ENCODE data around the gene PCSK5. TPM values are rescaled to one million over a fixed set of nuclear protein-coding genes. Genes with fewer than 3 reads are reported as not detected.

Gene PCSK5
- total and polyA plus RNA-seq, 7 experiments from 2014 or later = 5.2 to 35.0 (median 19.1) TPM

- intact Hi-C loops (cut with micrococcal nuclease) = no loop called here
- Histone ChIP-seq H3K27ac (ENCODE audit: low read depth, low read length) (no peak overlapping the region), H3K4me3 (ENCODE audit: low read length) (no peak overlapping the region), H3K36me3 (ENCODE audit: control insufficient read depth in 2 of 3, insufficient read depth in 3 of 3, low read length in 3 of 3) (no peaks in the 10 kb centered on the region), H3K9me3 (ENCODE audit: control insufficient read depth in 2 of 3, low read length in 3 of 3) (no peaks in the 10 kb centered on the region), H3K4me1 (ENCODE audit: control insufficient read depth in 2 of 2, insufficient read depth in 2 of 2, low read length in 2 of 2) (no peaks in the 10 kb centered on the region), H3K27me3 (ENCODE audit: control insufficient read depth in 2 of 2, insufficient read depth in 2 of 2, low read length in 2 of 2) (no peaks in the 10 kb centered on the region)
- Mint-ChIP-seq H3K9me3 (peaks cover 0 to 3% (median 0%) of the 10 kb centered on the region in 11 donors), H3K4me3 (no peak overlapping the region), H3K4me1 (no peaks in the 10 kb centered on the region), H3K27me3 (peaks cover 0 to 10% (median 5%) of the 10 kb centered on the region in 5 donors), H3K36me3 (peaks cover 0 to 4% (median 0%) of the 10 kb centered on the region in 5 donors), H3K27ac (no peak overlapping the region)
- CTCF ChIA-PET = no interaction called here
- no peak for DNase-seq
- POLR2A ChIA-PET = no interaction called here
- no peak for ATAC-seq
These were observed 358.8 kb downstream of the PCSK5 start for GRCh38 chr9:76249309-76249708.

- Mint-ChIP-seq H3K4me3 (no peak overlapping the region), H3K27ac (no peak overlapping the region), H3K4me1 (peaks cover 0 to 1% (median 0%) of the 10 kb centered on the region in 7 donors), H3K27me3 (peaks cover 0 to 10% (median 2%) of the 10 kb centered on the region in 5 donors), H3K36me3 (no peaks in the 10 kb centered on the region), H3K9me3 (peaks cover 0 to 1% (median 0%) of the 10 kb centered on the region in 11 donors)
- ChIA-PET POLR2A (no interaction called here), CTCF (no interaction called here)
- H3K27me3 ChIP-seq (ENCODE audit: control insufficient read depth in 2 of 2, insufficient read depth in 2 of 2, low read length in 2 of 2) = no peaks in the 10 kb centered on the region
- no peaks in the 10 kb centered on the region for H3K36me3 ChIP-seq (ENCODE audit: control insufficient read depth in 2 of 3, insufficient read depth in 3 of 3, low read length in 3 of 3)
- no peaks in the 10 kb centered on the region for H3K4me1 ChIP-seq (ENCODE audit: control insufficient read depth in 2 of 2, insufficient read depth in 2 of 2, low read length in 2 of 2)
- no peak overlapping the region for H3K4me3 ChIP-seq (ENCODE audit: low read length)
- intact Hi-C loops (cut with micrococcal nuclease) = no loop called here
- no peaks in the 10 kb centered on the region for H3K9me3 ChIP-seq (ENCODE audit: control insufficient read depth in 2 of 3, low read length in 3 of 3)
- no peak for DNase-seq
- H3K27ac ChIP-seq (ENCODE audit: low read depth, low read length) = no peak overlapping the region
- no peak for ATAC-seq
These were observed 365.4 kb downstream of the PCSK5 start for GRCh38 chr9:76255781-76256455.

GRCh38 chr9:76257311-76257710 is 366.8 kb downstream of the PCSK5 start:
- ATAC-seq = no peak
- intact Hi-C loops (cut with micrococcal nuclease) = no loop called here
- peaks cover 0 to 9% (median 1%) of the 10 kb centered on the region in 11 donors for H3K9me3 Mint-ChIP-seq
- no peaks in the 10 kb centered on the region for H3K4me1 ChIP-seq (ENCODE audit: control insufficient read depth in 2 of 2, insufficient read depth in 2 of 2, low read length in 2 of 2)
- H3K27ac ChIP-seq (ENCODE audit: low read depth, low read length) = no peak overlapping the region
- no peaks in the 10 kb centered on the region for H3K9me3 ChIP-seq (ENCODE audit: control insufficient read depth in 2 of 3, low read length in 3 of 3)
- no peaks in the 10 kb centered on the region for H3K27me3 ChIP-seq (ENCODE audit: control insufficient read depth in 2 of 2, insufficient read depth in 2 of 2, low read length in 2 of 2)
- H3K4me3 ChIP-seq (ENCODE audit: low read length) = no peak overlapping the region
- DNase-seq = no peak
- no peak overlapping the region for H3K27ac Mint-ChIP-seq
- H3K36me3 ChIP-seq (ENCODE audit: control insufficient read depth in 2 of 3, insufficient read depth in 3 of 3, low read length in 3 of 3) = no peaks in the 10 kb centered on the region
- peaks cover 0 to 10% (median 2%) of the 10 kb centered on the region in 5 donors for H3K27me3 Mint-ChIP-seq
- ChIA-PET POLR2A (no interaction called here), CTCF (interaction anchor here (0.6 kb wide), 1 partner anchor 57 kb away, joined by 3 read pairs; no protein-coding TSS in a partner anchor)
- no peak overlapping the region for H3K4me3 Mint-ChIP-seq
- peaks cover 0 to 1% (median 0%) of the 10 kb centered on the region in 7 donors for H3K4me1 Mint-ChIP-seq
- H3K36me3 Mint-ChIP-seq = no peaks in the 10 kb centered on the region

GRCh38 chr9:76266649-76267283 is 376.3 kb downstream of the PCSK5 start:
- no peak overlapping the region for H3K27ac ChIP-seq (ENCODE audit: low read depth, low read length)
- Mint-ChIP-seq H3K36me3 (no peaks in the 10 kb centered on the region), H3K27me3 (peaks cover 0 to 3% (median 0%) of the 10 kb centered on the region in 5 donors), H3K9me3 (peaks cover 0 to 18% (median 4%) of the 10 kb centered on the region in 11 donors), H3K4me3 (no peak overlapping the region), H3K4me1 (no peaks in the 10 kb centered on the region), H3K27ac (no peak overlapping the region)
- no peaks in the 10 kb centered on the region for H3K9me3 ChIP-seq (ENCODE audit: control insufficient read depth in 2 of 3, low read length in 3 of 3)
- ChIA-PET CTCF (no interaction called here), POLR2A (no interaction called here)
- no peaks in the 10 kb centered on the region for H3K4me1 ChIP-seq (ENCODE audit: control insufficient read depth in 2 of 2, insufficient read depth in 2 of 2, low read length in 2 of 2)
- H3K4me3 ChIP-seq (ENCODE audit: low read length) = no peak overlapping the region
- intact Hi-C loops (cut with micrococcal nuclease) = no loop called here
- H3K36me3 ChIP-seq (ENCODE audit: control insufficient read depth in 2 of 3, insufficient read depth in 3 of 3, low read length in 3 of 3) = no peaks in the 10 kb centered on the region
- ATAC-seq (no peak), DNase-seq (no peak)
- H3K27me3 ChIP-seq (ENCODE audit: control insufficient read depth in 2 of 2, insufficient read depth in 2 of 2, low read length in 2 of 2) = no peaks in the 10 kb centered on the region

- Mint-ChIP-seq H3K36me3 (no peaks in the 10 kb centered on the region), H3K4me3 (no peak overlapping the region), H3K9me3 (peaks cover 0 to 13% (median 3%) of the 10 kb centered on the region in 11 donors), H3K4me1 (no peaks in the 10 kb centered on the region), H3K27ac (no peak overlapping the region), H3K27me3 (peaks cover 0 to 3% (median 0%) of the 10 kb centered on the region in 5 donors)
- Histone ChIP-seq H3K27me3 (ENCODE audit: control insufficient read depth in 2 of 2, insufficient read depth in 2 of 2, low read length in 2 of 2) (no peaks in the 10 kb centered on the region), H3K4me1 (ENCODE audit: control insufficient read depth in 2 of 2, insufficient read depth in 2 of 2, low read length in 2 of 2) (no peaks in the 10 kb centered on the region), H3K27ac (ENCODE audit: low read depth, low read length) (no peak overlapping the region), H3K4me3 (ENCODE audit: low read length) (no peak overlapping the region), H3K9me3 (ENCODE audit: control insufficient read depth in 2 of 3, low read length in 3 of 3) (no peaks in the 10 kb centered on the region), H3K36me3 (ENCODE audit: control insufficient read depth in 2 of 3, insufficient read depth in 3 of 3, low read length in 3 of 3) (no peaks in the 10 kb centered on the region)
- ChIA-PET POLR2A (no interaction called here), CTCF (no interaction called here)
- ATAC-seq (no peak), DNase-seq (no peak)
- intact Hi-C loops (cut with micrococcal nuclease) = no loop called here
These were observed 376.8 kb downstream of the PCSK5 start for GRCh38 chr9:76267284-76267652.

- Histone ChIP-seq H3K27ac (ENCODE audit: low read depth, low read length) (no peak overlapping the region), H3K9me3 (ENCODE audit: control insufficient read depth in 2 of 3, low read length in 3 of 3) (no peaks in the 10 kb centered on the region), H3K4me3 (ENCODE audit: low read length) (no peak overlapping the region), H3K36me3 (ENCODE audit: control insufficient read depth in 2 of 3, insufficient read depth in 3 of 3, low read length in 3 of 3) (no peaks in the 10 kb centered on the region), H3K27me3 (ENCODE audit: control insufficient read depth in 2 of 2, insufficient read depth in 2 of 2, low read length in 2 of 2) (no peaks in the 10 kb centered on the region), H3K4me1 (ENCODE audit: control insufficient read depth in 2 of 2, insufficient read depth in 2 of 2, low read length in 2 of 2) (no peaks in the 10 kb centered on the region)
- ATAC-seq (no peak), DNase-seq (no peak)
- ChIA-PET POLR2A (no interaction called here), CTCF (no interaction called here)
- intact Hi-C loops (cut with micrococcal nuclease) = no loop called here
- Mint-ChIP-seq H3K36me3 (no peaks in the 10 kb centered on the region), H3K27ac (no peak overlapping the region), H3K27me3 (peaks cover 0 to 5% (median 0%) of the 10 kb centered on the region in 5 donors), H3K4me3 (no peak overlapping the region), H3K9me3 (peaks cover 0 to 2% (median 0%) of the 10 kb centered on the region in 11 donors), H3K4me1 (no peaks in the 10 kb centered on the region)
These were observed 379.3 kb downstream of the PCSK5 start for GRCh38 chr9:76269789-76270188.

GRCh38 chr9:76271755-76272154 is 381.3 kb downstream of the PCSK5 start:
- intact Hi-C loops (cut with micrococcal nuclease) = no loop called here
- H3K27me3 ChIP-seq (ENCODE audit: control insufficient read depth in 2 of 2, insufficient read depth in 2 of 2, low read length in 2 of 2) = no peaks in the 10 kb centered on the region
- H3K4me1 Mint-ChIP-seq = no peaks in the 10 kb centered on the region
- peaks cover 0 to 5% (median 0%) of the 10 kb centered on the region in 5 donors for H3K27me3 Mint-ChIP-seq
- H3K4me1 ChIP-seq (ENCODE audit: control insufficient read depth in 2 of 2, insufficient read depth in 2 of 2, low read length in 2 of 2) = no peaks in the 10 kb centered on the region
- no peak overlapping the region for H3K4me3 ChIP-seq (ENCODE audit: low read length)
- no peaks in the 10 kb centered on the region for H3K36me3 ChIP-seq (ENCODE audit: control insufficient read depth in 2 of 3, insufficient read depth in 3 of 3, low read length in 3 of 3)
- peaks cover 0 to 2% (median 0%) of the 10 kb centered on the region in 11 donors for H3K9me3 Mint-ChIP-seq
- H3K9me3 ChIP-seq (ENCODE audit: control insufficient read depth in 2 of 3, low read length in 3 of 3) = no peaks in the 10 kb centered on the region
- ChIA-PET CTCF (no interaction called here), POLR2A (no interaction called here)
- no peak overlapping the region for H3K27ac ChIP-seq (ENCODE audit: low read depth, low read length)
- H3K27ac Mint-ChIP-seq = no peak overlapping the region
- ATAC-seq (no peak), DNase-seq (no peak)
- H3K4me3 Mint-ChIP-seq = no peak overlapping the region
- no peaks in the 10 kb centered on the region for H3K36me3 Mint-ChIP-seq

All from naive thymus-derived CD4-positive, alpha-beta T cell (primary cell).